ENCODE results near the gene SLC2A4. TPM values are rescaled to one million over a fixed set of nuclear protein-coding genes. Genes with fewer than 3 reads are reported as not detected.

SLC2A4 gene
- total RNA-seq, 6 donors from 2014 or later, result 1.0 to 5.2 (median 1.2) TPM

DNA sequence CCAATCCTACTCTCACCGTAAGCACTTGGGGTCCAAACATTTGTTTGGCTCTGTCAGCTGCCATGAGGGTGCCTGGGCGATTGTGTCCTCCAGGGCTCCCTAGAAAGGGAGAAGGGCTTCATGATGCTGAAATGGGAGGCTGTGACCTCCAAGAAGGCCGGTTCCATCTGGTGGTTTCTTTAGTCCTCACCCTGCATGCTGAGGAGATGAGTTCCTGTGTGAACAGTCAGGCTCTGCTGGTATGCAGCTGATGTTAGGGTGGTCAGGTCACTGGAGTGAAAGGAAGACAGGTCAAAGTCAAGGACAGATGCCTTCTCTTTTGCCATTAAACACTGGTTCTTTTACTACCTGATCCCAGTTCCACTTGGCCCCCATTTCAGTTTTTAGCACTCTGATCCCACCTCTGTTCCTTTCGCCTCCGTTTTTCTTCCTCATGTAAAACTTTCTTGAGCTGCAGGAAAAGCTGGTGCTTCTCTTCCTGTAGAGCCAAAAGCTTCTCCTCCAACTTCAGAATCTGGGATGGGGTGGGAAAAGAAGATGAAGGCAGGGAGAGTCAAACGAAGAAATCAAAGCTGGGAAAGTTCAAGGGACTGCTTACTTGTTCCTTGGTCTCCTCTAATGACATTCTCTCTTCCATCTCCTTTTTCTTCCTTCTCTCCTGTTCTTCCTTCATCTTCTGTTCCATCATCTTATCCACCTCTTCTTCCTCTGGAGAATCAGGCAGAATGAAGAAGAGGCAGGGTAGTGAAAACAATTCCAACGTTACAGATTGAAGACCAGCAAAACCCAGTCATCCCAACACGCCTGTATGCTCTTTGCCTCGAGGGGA lies 32.6 kb downstream of the SLC2A4 start:
- TF ChIP-seq POLR2AphosphoS5 (IDR thresholded peaks at IDR 0.05) (no peak), EP300 (IDR thresholded peaks at IDR 0.05) (no peak)
- Histone ChIP-seq H3K4me3 (peak overlapping the region; percentile 43 to 97 (median 94)), H3K27ac (peak overlapping the region; percentile 91 to 97 (median 94)), H3K4me1 (peaks cover 34 to 50% (median 39%) of the 10 kb centered on the region in 4 donors), H3K36me3 (peaks cover 27 to 76% (median 62%) of the 10 kb centered on the region in 4 donors), H3K27me3 (no peaks in the 10 kb centered on the region), H3K9me3 (no peaks in the 10 kb centered on the region)
- ATAC-seq (ENCODE audit: low FRiP score in 2 of 2) (no peak), DNase-seq (no peak)
- 41 to 49% methylated on average over 8 to 9 of the region's 9 CpGs for WGBS, 2 donors

DNA sequence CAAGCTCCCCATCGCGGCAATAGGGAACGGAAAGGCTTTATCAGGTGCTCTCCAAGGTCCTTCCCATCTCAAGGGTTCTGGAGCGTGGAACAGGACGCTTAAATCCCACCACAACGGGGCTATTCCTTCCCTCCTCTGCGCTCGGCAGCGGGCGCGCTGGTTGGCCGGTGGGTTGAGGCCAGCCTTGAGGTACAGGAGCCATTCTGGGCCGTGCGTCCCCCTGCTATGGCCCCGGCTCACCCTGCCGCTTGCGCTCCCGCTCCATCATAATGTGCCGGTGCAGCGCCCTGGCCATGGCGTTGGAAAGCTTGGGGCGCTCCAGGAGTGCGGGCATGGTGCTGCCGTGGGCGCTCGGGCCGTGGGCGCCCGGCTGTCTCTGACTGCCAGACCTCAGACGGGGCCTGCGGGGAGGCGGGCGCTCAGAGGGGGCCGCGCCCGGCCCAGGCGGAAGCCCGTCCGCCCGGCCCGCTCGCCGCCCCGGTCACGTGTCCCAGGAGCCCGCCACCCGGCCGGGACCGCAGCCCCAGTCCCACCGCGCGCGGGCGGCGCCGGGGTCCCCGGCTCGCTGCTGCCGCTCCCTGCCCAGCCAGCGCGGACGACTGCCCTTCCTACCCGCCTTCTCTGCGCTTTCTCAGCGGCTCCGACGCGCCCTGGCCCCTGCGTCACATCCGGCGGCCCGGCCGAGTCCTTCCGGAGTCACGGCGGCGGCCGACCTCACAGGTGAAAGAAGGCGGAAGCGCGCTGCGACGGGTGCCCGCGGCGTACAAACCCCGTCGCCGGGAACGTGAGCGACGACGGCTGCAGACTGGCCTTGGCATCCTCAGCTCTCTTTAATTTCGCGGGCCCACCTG lies 33.4 kb downstream of the SLC2A4 start, which contains the start of gene GPS2:
GPS2 (minus strand) TSS at position 642 of the 851 bp plus-strand sequence; CDS start at position 334, 308 bp downstream.
- Histone ChIP-seq H3K36me3 (peaks cover 27 to 74% (median 60%) of the 10 kb centered on the region in 4 donors), H3K4me3 (peak within 1 kb of the TSS; percentile 43 to 97 (median 94)), H3K27me3 (no peaks in the 10 kb centered on the region), H3K27ac (peak within 1 kb of the TSS; percentile 91 to 97 (median 94)), H3K9me3 (no peaks in the 10 kb centered on the region), H3K4me1 (peaks cover 26 to 41% (median 30%) of the 10 kb centered on the region in 4 donors)
- 0% methylated on average over 19 to 20 of the region's 95 CpGs for WGBS, 2 donors
- peak; percentile 88 to 95 for ATAC-seq (ENCODE audit: low FRiP score in 2 of 2)
- TF ChIP-seq POLR2AphosphoS5 (IDR thresholded peaks at IDR 0.05) (peak; percentile 97 to 98), POLR2A (IDR thresholded peaks at IDR 0.05) (peak in 3 of 4 donors; percentile 43 to 93 (median 65)), EP300 (IDR thresholded peaks at IDR 0.05) (peak in 1 of 4 donors; percentile 78)
- TF ChIP-seq, protein P1, sequence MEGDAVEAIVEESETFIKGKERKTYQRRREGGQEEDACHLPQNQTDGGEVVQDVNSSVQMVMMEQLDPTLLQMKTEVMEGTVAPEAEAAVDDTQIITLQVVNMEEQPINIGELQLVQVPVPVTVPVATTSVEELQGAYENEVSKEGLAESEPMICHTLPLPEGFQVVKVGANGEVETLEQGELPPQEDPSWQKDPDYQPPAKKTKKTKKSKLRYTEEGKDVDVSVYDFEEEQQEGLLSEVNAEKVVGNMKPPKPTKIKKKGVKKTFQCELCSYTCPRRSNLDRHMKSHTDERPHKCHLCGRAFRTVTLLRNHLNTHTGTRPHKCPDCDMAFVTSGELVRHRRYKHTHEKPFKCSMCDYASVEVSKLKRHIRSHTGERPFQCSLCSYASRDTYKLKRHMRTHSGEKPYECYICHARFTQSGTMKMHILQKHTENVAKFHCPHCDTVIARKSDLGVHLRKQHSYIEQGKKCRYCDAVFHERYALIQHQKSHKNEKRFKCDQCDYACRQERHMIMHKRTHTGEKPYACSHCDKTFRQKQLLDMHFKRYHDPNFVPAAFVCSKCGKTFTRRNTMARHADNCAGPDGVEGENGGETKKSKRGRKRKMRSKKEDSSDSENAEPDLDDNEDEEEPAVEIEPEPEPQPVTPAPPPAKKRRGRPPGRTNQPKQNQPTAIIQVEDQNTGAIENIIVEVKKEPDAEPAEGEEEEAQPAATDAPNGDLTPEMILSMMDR (IDR thresholded peaks at IDR 0.05), result peak in 3 of 6 experiments; percentile 4 to 30 (median 27)
- peak; percentile 94 to 100 for DNase-seq

DNA sequence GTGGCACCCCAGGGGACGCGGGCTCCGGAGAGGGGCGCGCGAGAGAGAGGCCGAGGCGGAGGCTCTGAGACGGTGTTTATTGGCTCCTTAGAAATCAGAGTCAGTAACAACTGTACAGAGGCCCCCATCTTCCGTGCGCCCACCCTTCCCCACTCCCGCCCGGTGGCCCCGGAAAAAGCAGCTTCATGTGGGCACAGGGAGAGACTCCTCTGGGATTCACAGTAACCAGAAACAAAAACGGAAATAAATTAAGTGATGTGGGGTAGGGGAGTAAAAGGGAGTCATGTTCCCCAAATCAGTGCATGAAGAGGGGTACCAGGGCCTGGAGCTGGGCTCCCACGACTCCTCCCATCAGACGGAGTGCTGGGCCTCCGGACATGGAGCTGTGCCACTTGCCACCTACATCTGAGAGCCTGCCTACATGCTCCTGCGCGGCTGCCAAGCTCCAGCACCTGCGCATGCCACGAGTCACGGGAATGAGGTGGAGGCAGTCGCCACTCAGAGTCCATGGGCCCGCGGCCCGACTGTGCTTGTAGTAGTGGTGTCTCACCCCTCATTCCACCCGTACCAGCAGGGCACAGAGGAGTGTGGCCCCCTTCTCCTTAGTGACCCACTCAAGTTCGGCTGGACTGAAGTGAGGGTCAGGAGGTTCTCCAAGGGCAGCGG lies 34.2 kb downstream of the SLC2A4 start:
- H3K4me3 ChIP-seq, result peak overlapping the region; percentile 43 to 97 (median 94)
- DNase-seq (peak; percentile 43 to 83), ATAC-seq (ENCODE audit: low FRiP score in 2 of 2) (no peak)
- no peaks in the 10 kb centered on the region for H3K27me3 ChIP-seq
- TF ChIP-seq EP300 (IDR thresholded peaks at IDR 0.05) (no peak), POLR2A (IDR thresholded peaks at IDR 0.05) (peak in 1 of 4 donors; percentile 55)
- H3K4me1 ChIP-seq, result peaks cover 21 to 34% (median 25%) of the 10 kb centered on the region in 4 donors
- no peaks in the 10 kb centered on the region for H3K9me3 ChIP-seq
- peak overlapping the region; percentile 91 to 97 (median 94) for H3K27ac ChIP-seq
- H3K36me3 ChIP-seq, result peaks cover 27 to 74% (median 59%) of the 10 kb centered on the region in 4 donors
- 34 to 43% methylated on average over 20 to 23 of the region's 30 CpGs for WGBS, 2 donors

DNA sequence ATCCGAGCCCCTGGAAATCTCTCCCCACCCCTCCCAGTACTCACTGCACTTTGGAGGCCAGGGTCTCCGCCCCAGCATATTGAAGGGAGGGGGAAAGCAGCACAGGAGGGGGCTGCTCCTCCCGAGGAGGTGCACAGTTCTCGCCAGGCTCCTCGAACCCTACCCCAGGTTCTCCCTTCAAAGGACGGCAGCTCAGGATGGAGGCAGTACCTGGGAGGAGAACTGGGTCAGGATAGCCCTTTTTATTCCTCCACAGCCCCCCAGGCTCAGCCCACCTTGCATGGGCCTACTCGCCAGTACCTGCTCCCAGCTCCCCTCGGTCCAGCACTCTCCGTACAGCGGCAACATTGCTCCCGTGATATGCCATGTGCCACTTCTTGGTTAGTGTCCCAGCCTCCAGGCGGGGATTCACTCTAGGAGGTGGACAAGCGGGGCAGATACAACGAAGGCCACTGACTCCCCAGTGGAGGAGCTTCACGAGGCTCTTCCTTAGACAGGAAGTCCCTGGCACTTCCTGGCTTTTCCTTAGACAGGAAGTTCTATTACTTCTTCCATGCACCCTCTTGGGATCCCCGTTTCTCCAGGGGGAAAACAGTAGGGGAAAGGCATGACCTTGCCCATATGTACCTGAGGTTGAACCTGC lies 35.8 kb downstream of the SLC2A4 start:
- ATAC-seq (ENCODE audit: low FRiP score in 2 of 2) (no peak), DNase-seq (no peak)
- Histone ChIP-seq H3K27me3 (no peaks in the 10 kb centered on the region), H3K4me1 (peaks cover 21 to 34% (median 25%) of the 10 kb centered on the region in 4 donors), H3K36me3 (peaks cover 26 to 74% (median 59%) of the 10 kb centered on the region in 4 donors), H3K4me3 (no peak overlapping the region), H3K27ac (no peak overlapping the region), H3K9me3 (no peaks in the 10 kb centered on the region)
- WGBS, 2 donors, result 86% methylated on average over 12 to 16 of the region's 16 CpGs
- TF ChIP-seq POLR2AphosphoS5 (IDR thresholded peaks at IDR 0.05) (no peak), POLR2A (IDR thresholded peaks at IDR 0.05) (no peak), EP300 (IDR thresholded peaks at IDR 0.05) (no peak)
- TF ChIP-seq, protein P1 (IDR thresholded peaks at IDR 0.05), result no peak
